Cardiac muscle cell (in vitro differentiated cells and primary cell): ENCODE data around the gene EHMT2. TPM values are rescaled to one million over a fixed set of nuclear protein-coding genes. Genes with fewer than 3 reads are reported as not detected.
"Not testable (repeated sequence)": the region's sequence is repeated elsewhere in the genome, so short reads cannot be mapped to it uniquely, and the experiment has no call there.

Experiments
- DNase-seq, 2 donors: peaks; one replicate each; pipeline versions ENCODE4 v3.0.0 to v3.0.0-alpha.2; 2010 to 2017; ENCODE audit warnings: low read depth in 1 of 2, low spot score in 1 of 2
- H3K27ac ChIP-seq: fragments of 200-600 bp; sonication (generic); 2 replicates; pipeline ENCODE4 v1.5.1; 2016
- H3K27me3 ChIP-seq: fragments of 200-600 bp; sonication (generic); 2 replicates; pipeline ENCODE4 v1.6.0; 2016; ENCODE audit warnings: control low read depth
- H3K36me3 ChIP-seq: fragments of 200-600 bp; sonication (generic); 2 replicates; pipeline ENCODE4 v1.5.1; 2016; ENCODE audit warnings: control low read depth
- H3K4me1 ChIP-seq: fragments of 200-600 bp; sonication (generic); 2 replicates; pipeline ENCODE4 v1.8.1; 2017; ENCODE audit warnings: low read depth, mild to moderate bottlenecking, mixed run types
- H3K4me3 ChIP-seq: fragments of 200-600 bp; sonication (generic); 2 replicates; pipeline ENCODE4 v1.5.1; 2016; ENCODE audit warnings: mild to moderate bottlenecking
- H3K9me3 ChIP-seq: fragments of 200-600 bp; sonication (generic); 2 replicates; pipeline ENCODE4 v1.5.1; 2017; ENCODE audit warnings: low read depth, mild to moderate bottlenecking, control low read depth
- polyA plus RNA-seq: library from polyadenylated mRNA; unstranded; fragments of >200 nt; fragmentation: Nextera tagmentation; extraction: Ambion mirVana; gene quantifications from 2 replicates; pipeline ENCODE4 v1.2.1, GENCODE V29; 2016
- total RNA-seq: library from RNA; depleted of rRNA; stranded (reverse); fragments of >200 nt; gene quantifications from 2 replicates; pipeline ENCODE4 v1.2.3, GENCODE V29; 2016
- TF ChIP-seq, protein P1 (sequence below): IDR thresholded peaks from 2 replicates; pipeline ENCODE4 v1.5.1; 2012; ENCODE audit warnings: low read depth, mild to moderate bottlenecking, low read length

EHMT2 gene
- total and polyA plus RNA-seq, 2 experiments from 2014 or later: 89.6 to 120 TPM

DNA sequence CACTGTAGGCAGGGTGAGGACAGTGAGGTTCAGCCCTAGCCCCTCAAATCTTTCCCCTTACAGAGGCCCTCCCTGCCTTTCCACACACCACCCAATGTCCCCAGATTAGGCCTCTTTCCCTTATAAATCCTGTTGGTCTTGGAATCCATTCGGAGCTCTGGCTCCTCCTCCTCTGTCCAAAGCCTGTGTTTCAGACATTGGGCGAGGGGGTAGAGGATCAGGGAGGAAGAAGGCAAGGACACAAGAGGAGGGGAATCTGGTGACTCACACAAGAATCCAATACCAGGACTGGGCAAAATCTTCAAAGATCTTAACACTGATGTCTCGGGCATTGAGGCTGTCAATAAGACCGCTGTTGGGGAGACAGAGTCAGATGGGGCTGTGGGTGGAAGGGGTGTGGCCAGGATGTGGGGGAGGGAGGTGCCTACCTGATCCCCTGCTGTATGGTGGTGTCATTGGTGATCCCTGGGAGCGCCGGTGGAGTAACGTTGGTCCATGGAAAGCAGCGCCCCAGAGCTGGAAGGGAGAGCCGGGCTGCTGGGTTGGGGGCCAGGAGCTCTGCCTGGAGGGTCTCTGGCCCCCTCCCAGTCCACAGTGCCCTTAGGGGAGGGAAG, 26.3 kb downstream of the EHMT2 start:
- Histone ChIP-seq H3K27ac (no peak overlapping the region), H3K27me3 (no peaks in the 10 kb centered on the region), H3K36me3 (no peaks in the 10 kb centered on the region), H3K4me3 (no peak overlapping the region), H3K9me3 (no peaks in the 10 kb centered on the region), H3K4me1 (no peaks in the 10 kb centered on the region)
- TF ChIP-seq, protein P1, sequence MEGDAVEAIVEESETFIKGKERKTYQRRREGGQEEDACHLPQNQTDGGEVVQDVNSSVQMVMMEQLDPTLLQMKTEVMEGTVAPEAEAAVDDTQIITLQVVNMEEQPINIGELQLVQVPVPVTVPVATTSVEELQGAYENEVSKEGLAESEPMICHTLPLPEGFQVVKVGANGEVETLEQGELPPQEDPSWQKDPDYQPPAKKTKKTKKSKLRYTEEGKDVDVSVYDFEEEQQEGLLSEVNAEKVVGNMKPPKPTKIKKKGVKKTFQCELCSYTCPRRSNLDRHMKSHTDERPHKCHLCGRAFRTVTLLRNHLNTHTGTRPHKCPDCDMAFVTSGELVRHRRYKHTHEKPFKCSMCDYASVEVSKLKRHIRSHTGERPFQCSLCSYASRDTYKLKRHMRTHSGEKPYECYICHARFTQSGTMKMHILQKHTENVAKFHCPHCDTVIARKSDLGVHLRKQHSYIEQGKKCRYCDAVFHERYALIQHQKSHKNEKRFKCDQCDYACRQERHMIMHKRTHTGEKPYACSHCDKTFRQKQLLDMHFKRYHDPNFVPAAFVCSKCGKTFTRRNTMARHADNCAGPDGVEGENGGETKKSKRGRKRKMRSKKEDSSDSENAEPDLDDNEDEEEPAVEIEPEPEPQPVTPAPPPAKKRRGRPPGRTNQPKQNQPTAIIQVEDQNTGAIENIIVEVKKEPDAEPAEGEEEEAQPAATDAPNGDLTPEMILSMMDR: no peak
- peak in 1 of 2 donors; percentile 31 for DNase-seq

DNA sequence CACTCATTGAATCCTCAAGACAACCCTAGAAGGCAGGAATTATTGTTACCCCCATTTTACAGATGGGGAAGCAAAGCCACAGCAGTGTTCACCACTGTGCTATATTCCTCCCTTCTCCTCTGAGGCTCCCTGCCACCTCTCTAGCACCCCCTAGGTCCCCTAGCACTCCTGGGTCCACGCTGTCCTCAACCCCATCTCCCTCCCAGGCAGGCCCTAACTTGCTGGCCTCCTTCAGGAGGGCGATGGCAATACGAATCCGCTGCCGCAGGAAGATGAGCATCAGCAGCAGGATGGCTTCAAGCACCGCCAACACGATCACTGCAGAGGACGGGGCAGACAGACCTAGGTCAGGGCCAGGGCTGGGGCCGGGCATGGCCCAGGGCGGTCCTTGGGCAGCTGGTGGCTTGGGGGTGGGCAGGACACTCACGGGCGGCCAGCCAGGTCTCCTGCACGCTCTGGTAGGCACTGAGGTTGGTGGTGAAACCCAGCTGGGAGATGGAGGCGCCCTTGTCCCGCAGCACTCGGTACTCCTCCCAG, 27.0 kb downstream of the EHMT2 start:
- no peaks in the 10 kb centered on the region for H3K9me3 ChIP-seq
- H3K4me1 ChIP-seq: no peaks in the 10 kb centered on the region
- TF ChIP-seq, protein P1: no peak
- H3K27ac ChIP-seq: no peak overlapping the region
- no peaks in the 10 kb centered on the region for H3K27me3 ChIP-seq
- no peaks in the 10 kb centered on the region for H3K36me3 ChIP-seq
- DNase-seq: no peak
- no peak overlapping the region for H3K4me3 ChIP-seq

DNA sequence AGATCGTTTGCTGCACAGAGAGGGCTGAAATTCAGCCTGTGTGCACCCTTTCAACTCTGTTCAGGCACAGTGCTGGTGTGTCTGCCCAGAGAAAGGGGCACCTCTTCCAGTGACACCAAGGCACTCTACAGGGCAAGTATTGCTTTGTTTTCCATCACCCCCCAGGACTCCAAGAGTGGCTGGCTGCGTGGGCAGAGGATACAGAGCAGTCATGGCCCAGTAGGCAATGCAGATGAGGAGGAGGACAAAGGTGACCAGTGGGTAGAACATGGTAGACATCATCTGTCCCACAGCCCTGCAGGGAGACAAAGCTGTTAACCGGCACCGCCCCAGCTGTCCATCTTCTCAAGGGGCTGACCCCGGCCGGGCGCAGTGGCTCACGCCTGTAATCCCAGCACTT, 28.2 kb downstream of the EHMT2 start:
- Histone ChIP-seq H3K27ac (no peak overlapping the region), H3K4me1 (no peaks in the 10 kb centered on the region), H3K9me3 (no peaks in the 10 kb centered on the region), H3K36me3 (no peaks in the 10 kb centered on the region), H3K4me3 (no peak overlapping the region), H3K27me3 (no peaks in the 10 kb centered on the region)
- no peak for DNase-seq
- TF ChIP-seq, protein P1: no peak

DNA sequence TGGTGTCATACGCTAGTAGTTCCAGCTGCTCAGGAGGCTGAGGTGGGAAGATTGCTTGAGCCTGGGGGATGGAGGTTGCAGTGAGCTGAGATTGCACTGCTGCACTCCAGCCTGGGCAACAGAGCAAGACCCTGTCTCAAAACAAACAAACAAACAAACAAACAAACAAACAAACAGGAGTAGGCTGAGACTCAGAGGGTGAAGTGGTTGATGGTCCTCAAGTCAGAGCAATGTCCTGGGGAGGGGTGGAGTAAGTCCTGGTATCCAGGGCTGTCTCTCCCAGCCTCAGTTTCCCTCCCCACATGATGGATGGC, 28.9 kb downstream of the EHMT2 start:
- not testable (repeated sequence) for H3K9me3 ChIP-seq, H3K27ac ChIP-seq, H3K27me3 ChIP-seq, H3K36me3 ChIP-seq, DNase-seq, H3K4me3 ChIP-seq, H3K4me1 ChIP-seq

DNA sequence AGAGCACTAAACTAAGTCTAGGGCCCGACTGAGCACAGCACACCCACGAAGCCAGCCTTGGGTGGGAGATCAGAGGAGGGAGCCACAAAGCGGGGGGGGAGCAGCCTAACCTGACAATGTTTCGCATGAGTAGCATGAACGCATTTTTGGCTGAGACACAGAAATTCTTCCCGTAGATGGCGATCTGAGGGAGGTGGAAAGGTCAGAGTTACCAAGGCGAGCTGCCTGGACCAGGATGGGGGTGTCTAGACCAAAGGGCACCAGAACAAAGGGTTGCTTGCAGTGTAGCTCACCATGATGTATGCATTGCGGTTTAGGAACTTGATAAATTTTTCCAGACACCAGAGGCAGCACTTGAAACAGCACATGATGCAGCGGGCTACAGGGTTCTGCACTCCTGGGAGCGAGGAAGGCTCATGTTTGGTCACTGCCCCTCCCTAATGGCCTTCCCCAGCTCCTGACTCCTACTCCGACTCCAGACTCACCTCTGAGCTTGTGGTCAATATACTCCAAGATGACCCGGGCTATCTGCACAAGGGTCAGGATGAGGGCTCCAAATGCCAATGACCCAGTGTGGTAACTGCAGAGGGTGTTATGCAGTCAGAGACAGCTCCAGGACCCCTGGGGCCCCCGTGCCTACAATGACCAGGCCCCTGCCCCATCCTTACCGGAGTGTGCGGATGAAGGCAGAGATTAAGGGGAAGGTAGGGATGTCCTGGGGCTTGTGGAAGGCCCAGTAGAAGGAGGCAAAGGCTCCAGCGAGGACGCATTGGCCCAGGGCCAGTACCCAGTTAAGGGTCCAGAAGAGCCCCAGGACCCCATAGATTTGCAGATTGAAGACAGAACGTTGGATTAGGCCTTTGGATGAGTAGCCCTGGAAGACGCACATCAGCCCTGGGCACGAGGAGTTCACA, 32.0 kb downstream of the EHMT2 start:
- Histone ChIP-seq H3K9me3 (no peaks in the 10 kb centered on the region), H3K36me3 (no peaks in the 10 kb centered on the region), H3K27ac (no peak overlapping the region), H3K4me1 (peaks cover 5% of the 10 kb centered on the region), H3K27me3 (no peaks in the 10 kb centered on the region), H3K4me3 (no peak overlapping the region)
- DNase-seq: peak; percentile 12 to 30
- TF ChIP-seq, protein P1: no peak

DNA sequence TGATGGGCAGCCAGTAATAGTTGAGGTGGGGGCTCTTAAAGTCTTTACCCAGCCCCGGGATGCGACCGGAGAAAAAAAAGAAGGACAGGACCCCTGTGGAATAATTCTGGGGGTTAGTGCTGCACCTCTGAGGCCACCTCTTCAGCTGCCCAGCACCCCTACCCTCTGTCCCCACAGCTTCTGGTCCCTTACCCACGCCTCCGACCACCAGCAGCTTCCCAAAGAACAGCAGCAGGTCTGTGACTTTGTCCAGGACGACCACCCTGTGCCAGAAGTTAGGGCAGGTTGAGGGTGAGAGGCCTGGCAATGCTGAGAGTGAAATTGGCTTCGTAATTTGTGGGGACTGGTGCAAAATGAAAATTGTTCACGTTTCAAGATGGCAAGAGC, 32.7 kb downstream of the EHMT2 start:
- no peaks in the 10 kb centered on the region for H3K27me3 ChIP-seq
- H3K27ac ChIP-seq: no peak overlapping the region
- H3K4me3 ChIP-seq: no peak overlapping the region
- no peaks in the 10 kb centered on the region for H3K36me3 ChIP-seq
- TF ChIP-seq, protein P1: no peak
- peaks cover 5% of the 10 kb centered on the region for H3K4me1 ChIP-seq
- H3K9me3 ChIP-seq: no peaks in the 10 kb centered on the region
- no peak for DNase-seq

DNA sequence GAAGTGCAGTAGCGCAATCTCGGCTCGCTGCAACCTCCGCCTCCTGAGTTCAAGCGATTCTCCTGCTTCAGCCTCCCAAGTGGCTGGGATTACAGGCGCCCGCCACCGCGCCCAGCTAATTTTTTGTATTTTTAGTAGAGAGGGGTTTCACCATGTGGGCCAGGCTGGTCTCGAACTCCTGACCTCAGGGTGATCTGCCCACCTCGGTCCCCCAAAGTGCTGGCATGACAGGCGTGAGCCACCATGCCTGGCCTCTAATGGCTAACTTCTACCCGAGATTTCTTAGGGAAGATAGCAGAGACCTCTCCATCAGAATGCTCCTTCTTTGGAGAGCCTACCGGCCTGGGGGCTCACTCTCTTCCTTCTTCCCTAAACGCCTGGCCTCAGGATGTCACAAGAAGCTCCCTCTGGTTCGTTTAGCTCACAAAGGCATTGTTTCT, 33.4 kb downstream of the EHMT2 start:
- not testable (repeated sequence) for H3K4me1 ChIP-seq, H3K9me3 ChIP-seq, H3K36me3 ChIP-seq, DNase-seq, H3K27me3 ChIP-seq
- Histone ChIP-seq H3K4me3 (peak overlapping the region; percentile 56), H3K27ac (peak overlapping the region; percentile 82)
